PFSK-1 (cell line): ENCODE data around the gene PREX1.

Experiments
- FOXP2 ChIP-seq: optimal IDR thresholded peaks from 2 replicates; pipeline ENCODE3; 2011; ENCODE audit warnings: borderline replicate concordance, control low read depth, inconsistent platforms; ENCODE audit not compliant: insufficient read depth; ENCODE audit errors: extremely low read length, extremely low read depth
- POLR2AphosphoS5 ChIP-seq: IDR thresholded peaks from 2 replicates; pipeline ENCODE4 v1.6.1; 2012; ENCODE audit warnings: low read depth, mild to moderate bottlenecking, control low read depth, low read length, moderate library complexity
- REST ChIP-seq, 2 experiments: IDR thresholded peaks; 2 replicates each; pipeline versions ENCODE4 v1.6.1 to v1.8.0; 2011 to 2012; ENCODE audit warnings: low read depth in 2 of 2, low read length in 2 of 2, control low read depth in 1 of 2, inconsistent platforms in 1 of 2, mild to moderate bottlenecking in 1 of 2, moderate library complexity in 1 of 2; ENCODE audit not compliant: insufficient read depth in 1 of 2
- SIN3A ChIP-seq: IDR thresholded peaks from 2 replicates; pipeline ENCODE4 v1.6.1; 2012; ENCODE audit warnings: mild to moderate bottlenecking, low read length, moderate library complexity, borderline replicate concordance; ENCODE audit not compliant: insufficient read depth
- TAF1 ChIP-seq: IDR thresholded peaks from 2 replicates; pipeline ENCODE4 v1.6.1; 2012; ENCODE audit warnings: low read length, control low read depth, borderline replicate concordance; ENCODE audit not compliant: insufficient read depth

Gene PREX1

GRCh38 chr20:48614593-48615274 lies 213.1 kb downstream of the PREX1 start:
- TF ChIP-seq POLR2AphosphoS5 (no peak), TAF1 (no peak), REST (IDR thresholded peaks at IDR 0.05; ENCODE audit: insufficient read depth in 1 of 2, low read depth in 2 of 2, low read length in 2 of 2) (no peak), FOXP2 (no peak), SIN3A (no peak)

GRCh38 chr20:48613926-48614325 lies 213.9 kb downstream of the PREX1 start:
- TF ChIP-seq POLR2AphosphoS5 (no peak), TAF1 (no peak), REST (IDR thresholded peaks at IDR 0.05; ENCODE audit: insufficient read depth in 1 of 2, low read depth in 2 of 2, low read length in 2 of 2) (no peak)

- TF ChIP-seq POLR2AphosphoS5, result no peak
- no peak for TF ChIP-seq TAF1
- TF ChIP-seq FOXP2, result no peak
- TF ChIP-seq REST (IDR thresholded peaks at IDR 0.05; ENCODE audit: insufficient read depth in 1 of 2, low read depth in 2 of 2, low read length in 2 of 2), result no peak
- no peak for TF ChIP-seq SIN3A
These were observed 215.5 kb downstream of the PREX1 start for GRCh38 chr20:48612335-48612734.

- TF ChIP-seq FOXP2 (no peak), TAF1 (no peak), SIN3A (no peak), REST (IDR thresholded peaks at IDR 0.05; ENCODE audit: insufficient read depth in 1 of 2, low read depth in 2 of 2, low read length in 2 of 2) (no peak), POLR2AphosphoS5 (no peak)
These were observed 216.8 kb downstream of the PREX1 start for GRCh38 chr20:48610996-48611395.

- no peak for TF ChIP-seq POLR2AphosphoS5
- no peak for TF ChIP-seq REST (IDR thresholded peaks at IDR 0.05; ENCODE audit: insufficient read depth in 1 of 2, low read depth in 2 of 2, low read length in 2 of 2)
- TF ChIP-seq FOXP2, result no peak
These were observed 218.3 kb downstream of the PREX1 start for GRCh38 chr20:48609491-48609978.
